ENCODE results near the gene GPR171. TPM values are rescaled to one million over a fixed set of nuclear protein-coding genes. Genes with fewer than 3 reads are reported as not detected.

Gene GPR171
- total RNA-seq, 6 experiments from 2014 or later, result 0.22 to 0.99 (median 0.27) TPM; not detected in 2

DNA sequence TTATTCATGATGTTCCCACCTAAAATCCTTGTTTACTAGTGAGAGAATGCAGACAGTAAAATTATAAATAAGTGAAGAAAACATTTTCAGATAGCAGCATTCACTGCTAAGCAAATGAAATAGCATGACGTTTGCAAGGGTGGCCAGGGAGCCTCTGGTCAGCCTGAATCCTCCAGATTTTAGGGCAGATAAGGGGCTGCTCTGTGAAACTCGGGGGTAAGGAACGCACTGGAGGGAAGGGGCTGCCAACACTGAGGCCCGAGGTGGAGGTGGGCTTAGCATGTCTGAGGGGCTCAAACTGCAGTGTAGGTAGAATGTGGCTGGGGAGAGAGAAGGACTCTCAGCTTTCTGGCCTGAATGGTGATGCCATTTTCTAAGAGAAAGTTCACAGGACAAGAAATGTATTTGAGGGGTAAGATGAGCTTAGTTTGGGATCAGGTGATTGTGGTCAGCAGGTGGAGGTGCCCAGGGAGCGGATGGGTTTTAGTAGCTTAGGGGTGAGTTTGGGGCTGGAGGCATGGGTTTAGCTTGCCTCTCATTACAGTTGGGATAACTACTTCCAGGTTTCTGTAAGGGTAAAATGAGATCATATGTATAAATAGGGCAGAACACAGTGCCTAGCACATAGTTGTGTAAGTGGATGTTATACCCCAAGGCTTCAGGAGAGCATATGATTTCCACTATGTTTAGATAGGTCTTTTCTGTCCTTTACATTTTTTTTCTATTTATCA is 20.5 kb downstream of the GPR171 start:
- Histone ChIP-seq H3K4me3 (no peak overlapping the region), H3K9me3 (no peaks in the 10 kb centered on the region), H3K36me3 (no peaks in the 10 kb centered on the region), H3K4me1 (no peaks in the 10 kb centered on the region), H3K27ac (no peak overlapping the region), H3K27me3 (no peaks in the 10 kb centered on the region)
- intact Hi-C loops (cut with DNase I), result no loop called here
- ATAC-seq, result no peak
- 69% methylated on average over 5 of the region's 5 CpGs for WGBS (ENCODE audit: insufficient coverage, low coverage, low lambda C conversion rate, missing lambda C conversion rate)
- DNase-seq, result no peak
- TF ChIP-seq POLR2A (IDR thresholded peaks at IDR 0.05) (no peak), CTCF (IDR thresholded peaks at IDR 0.05) (no peak)

DNA sequence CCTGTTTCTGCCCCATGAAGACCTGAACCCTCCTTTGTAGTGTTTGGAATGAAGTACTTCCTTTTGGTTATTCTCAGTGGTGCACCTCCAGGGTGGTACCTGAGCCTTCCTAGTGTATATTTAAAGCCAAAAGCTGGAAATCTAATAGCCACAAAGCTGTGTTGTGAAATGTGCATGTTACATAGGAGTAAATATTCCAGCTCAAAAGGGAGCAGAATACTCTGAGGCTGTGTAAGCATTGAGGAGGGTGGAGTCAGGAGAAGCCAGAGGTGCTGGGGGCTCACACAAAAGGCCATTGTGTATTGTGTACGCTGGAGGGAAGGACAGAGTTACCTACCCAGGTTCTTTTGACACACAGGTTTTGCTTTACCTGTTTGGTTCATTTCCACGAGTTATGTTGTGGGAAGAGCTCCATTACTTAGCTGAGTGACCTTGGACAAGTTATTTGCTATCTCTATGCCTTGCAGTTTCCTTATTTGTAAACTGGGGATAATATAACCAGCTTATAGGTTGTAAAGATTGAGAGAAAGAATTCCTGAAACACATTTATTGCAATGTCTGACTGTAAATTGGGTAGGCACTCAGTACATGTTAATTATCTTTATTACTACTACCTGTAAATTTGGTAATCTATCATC is 24.7 kb downstream of the GPR171 start:
- H3K27ac ChIP-seq, result no peak overlapping the region
- peak in 2 of 4 donors; percentile 27 to 47 for ATAC-seq
- intact Hi-C loops (cut with DNase I), result no loop called here

GRCh38 chr3:151175952-151176351 is 27.1 kb downstream of the GPR171 start:
- H3K4me1 ChIP-seq, result peaks cover 0 to 12% (median 0%) of the 10 kb centered on the region in 4 donors
- no peaks in the 10 kb centered on the region for H3K9me3 ChIP-seq
- no peak for DNase-seq
- intact Hi-C loops (cut with DNase I), result no loop called here
- no peaks in the 10 kb centered on the region for H3K27me3 ChIP-seq
- no peak overlapping the region for H3K4me3 ChIP-seq
- no peak for TF ChIP-seq POLR2A (IDR thresholded peaks at IDR 0.05)
- no peak for TF ChIP-seq CTCF (IDR thresholded peaks at IDR 0.05)
- WGBS (ENCODE audit: insufficient coverage, low coverage, low lambda C conversion rate, missing lambda C conversion rate), result 39% methylated on average over 2 of the region's 2 CpGs
- no peak overlapping the region for H3K27ac ChIP-seq
- no peak for ATAC-seq
- no peaks in the 10 kb centered on the region for H3K36me3 ChIP-seq

More for the DNA sequence above, 24.7 kb downstream of the GPR171 start:
- 100% methylated on average over 1 of the region's 2 CpGs for WGBS (ENCODE audit: insufficient coverage, low coverage, low lambda C conversion rate, missing lambda C conversion rate)
- Histone ChIP-seq H3K4me1 (peaks cover 0 to 12% (median 0%) of the 10 kb centered on the region in 4 donors), H3K27me3 (no peaks in the 10 kb centered on the region), H3K9me3 (no peaks in the 10 kb centered on the region), H3K36me3 (no peaks in the 10 kb centered on the region), H3K4me3 (no peak overlapping the region)
- no peak for TF ChIP-seq POLR2A (IDR thresholded peaks at IDR 0.05)
- TF ChIP-seq CTCF (IDR thresholded peaks at IDR 0.05), result no peak
- DNase-seq, result no peak

GRCh38 chr3:151174351-151174750 is 28.7 kb downstream of the GPR171 start:
- ATAC-seq (no peak), DNase-seq (no peak)
- TF ChIP-seq CTCF (IDR thresholded peaks at IDR 0.05) (no peak), POLR2A (IDR thresholded peaks at IDR 0.05) (no peak)
- intact Hi-C loops (cut with DNase I), result loop anchor here in 1 of 2 donors (5.0 kb wide), 1 partner anchor 103 kb away; the partner anchor contains the start of gene P2RY14
- no peak overlapping the region for H3K27ac ChIP-seq
- no peak overlapping the region for H3K4me3 ChIP-seq
- WGBS (ENCODE audit: insufficient coverage, low coverage, low lambda C conversion rate, missing lambda C conversion rate), result 37% methylated on average over 2 of the region's 2 CpGs
- no peaks in the 10 kb centered on the region for H3K9me3 ChIP-seq
- H3K4me1 ChIP-seq, result peaks cover 0 to 12% (median 0%) of the 10 kb centered on the region in 4 donors
- no peaks in the 10 kb centered on the region for H3K27me3 ChIP-seq
- no peaks in the 10 kb centered on the region for H3K36me3 ChIP-seq

All from right lobe of liver (tissue), 6 donors.